ENCODE results near the gene FUT2. TPM values are rescaled to one million over a fixed set of nuclear protein-coding genes. Genes with fewer than 3 reads are reported as not detected.

The FUT2 gene
- total RNA-seq, 1 donor from 2014 or later = not detected

DNA sequence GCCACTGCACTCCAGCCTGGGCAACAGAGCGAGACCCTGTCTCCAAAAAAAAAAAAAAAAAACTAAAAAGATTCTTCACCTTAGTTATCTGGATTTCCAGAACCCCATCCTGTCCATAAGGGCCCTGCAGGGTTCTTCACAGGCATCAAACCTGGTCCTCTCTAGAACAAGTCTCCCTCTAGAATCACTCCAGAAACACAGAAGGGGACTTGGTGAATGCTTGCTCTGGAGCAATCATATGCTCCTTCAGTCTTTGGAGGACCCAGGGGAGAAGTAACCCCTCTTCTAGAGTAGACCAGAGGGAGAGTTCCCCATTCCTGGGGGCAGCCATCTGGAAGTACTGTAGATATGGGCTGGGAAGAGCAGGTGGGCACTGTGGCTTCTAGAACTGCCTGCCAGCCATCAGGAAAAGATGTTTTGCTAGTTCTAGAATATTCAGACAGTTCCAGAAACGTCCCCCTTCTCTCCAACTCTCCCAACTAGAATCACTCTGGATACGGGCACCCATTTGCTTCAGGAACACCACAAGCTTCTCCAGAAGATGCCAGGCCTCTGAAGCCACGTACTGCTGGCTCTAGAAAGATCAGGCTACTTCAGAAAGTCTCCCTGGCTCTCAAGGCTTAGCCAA lies 53.9 kb downstream of the FUT2 start:
- intact Hi-C loops (cut with micrococcal nuclease) = loop anchor here (5.0 kb wide), 2 partner anchors 237 to 378 kb away; partner anchors contain the start of gene LMTK3

DNA sequence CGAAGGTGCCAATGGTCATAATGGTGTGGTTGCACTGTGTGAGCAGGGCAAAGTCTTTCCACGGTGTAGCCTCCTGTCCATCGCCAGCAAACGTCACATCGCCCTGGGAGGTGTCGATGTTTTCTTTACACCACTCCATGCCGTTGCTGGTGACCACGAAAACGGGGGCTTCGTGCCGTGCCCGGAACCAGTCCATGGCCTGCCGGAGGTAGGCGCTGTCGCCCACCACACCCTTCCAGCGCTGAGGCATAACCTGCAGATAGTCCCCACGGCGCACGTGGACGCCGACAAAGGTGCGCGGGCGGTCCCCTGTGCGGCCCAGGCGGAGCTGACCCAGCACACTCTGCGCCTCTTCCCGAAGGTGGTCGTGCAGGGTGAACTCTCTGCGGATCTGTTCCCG lies 54.6 kb downstream of the FUT2 start:
- intact Hi-C loops (cut with micrococcal nuclease) = no loop called here

DNA sequence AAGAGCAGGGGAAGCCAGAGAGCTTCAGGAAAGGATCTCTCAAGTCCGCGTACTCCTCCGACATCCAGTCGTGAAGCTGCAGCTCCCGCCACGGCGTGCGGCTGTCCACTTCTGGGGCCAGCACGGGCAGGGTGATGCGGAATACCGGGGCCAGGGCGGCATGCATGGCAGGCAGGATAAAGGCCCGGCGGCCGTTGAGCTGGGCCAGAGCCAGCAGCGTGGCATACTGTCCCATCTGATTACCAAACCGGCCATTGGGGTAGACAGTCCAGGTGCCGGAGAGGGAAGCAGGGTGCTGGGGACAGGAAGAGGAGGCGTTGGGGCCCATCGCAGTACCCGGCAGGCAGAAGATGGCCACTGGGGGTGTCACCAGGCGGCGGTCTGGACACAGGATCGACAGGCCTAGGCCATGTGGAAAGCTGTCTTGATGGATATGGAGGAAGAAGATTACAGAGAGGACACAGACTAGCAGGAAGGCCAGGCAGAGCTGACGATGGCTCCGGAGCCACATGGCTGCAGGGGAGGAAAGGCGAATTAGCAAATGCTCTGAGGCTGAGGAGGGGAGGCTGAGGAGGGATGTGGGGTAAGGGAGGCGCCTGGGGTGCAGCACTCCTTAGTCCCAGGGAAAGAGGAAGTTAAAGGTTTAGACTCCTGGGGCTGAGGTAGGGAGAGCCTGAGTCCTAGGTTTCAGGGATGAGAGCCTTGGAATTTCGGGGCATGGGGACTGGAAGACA lies 55.2 kb downstream of the FUT2 start:
- intact Hi-C loops (cut with micrococcal nuclease) = no loop called here

- intact Hi-C loops (cut with micrococcal nuclease) = no loop called here
Observed at GRCh38 chr19:48751845-48752495, 56.2 kb downstream of the FUT2 start.

DNA sequence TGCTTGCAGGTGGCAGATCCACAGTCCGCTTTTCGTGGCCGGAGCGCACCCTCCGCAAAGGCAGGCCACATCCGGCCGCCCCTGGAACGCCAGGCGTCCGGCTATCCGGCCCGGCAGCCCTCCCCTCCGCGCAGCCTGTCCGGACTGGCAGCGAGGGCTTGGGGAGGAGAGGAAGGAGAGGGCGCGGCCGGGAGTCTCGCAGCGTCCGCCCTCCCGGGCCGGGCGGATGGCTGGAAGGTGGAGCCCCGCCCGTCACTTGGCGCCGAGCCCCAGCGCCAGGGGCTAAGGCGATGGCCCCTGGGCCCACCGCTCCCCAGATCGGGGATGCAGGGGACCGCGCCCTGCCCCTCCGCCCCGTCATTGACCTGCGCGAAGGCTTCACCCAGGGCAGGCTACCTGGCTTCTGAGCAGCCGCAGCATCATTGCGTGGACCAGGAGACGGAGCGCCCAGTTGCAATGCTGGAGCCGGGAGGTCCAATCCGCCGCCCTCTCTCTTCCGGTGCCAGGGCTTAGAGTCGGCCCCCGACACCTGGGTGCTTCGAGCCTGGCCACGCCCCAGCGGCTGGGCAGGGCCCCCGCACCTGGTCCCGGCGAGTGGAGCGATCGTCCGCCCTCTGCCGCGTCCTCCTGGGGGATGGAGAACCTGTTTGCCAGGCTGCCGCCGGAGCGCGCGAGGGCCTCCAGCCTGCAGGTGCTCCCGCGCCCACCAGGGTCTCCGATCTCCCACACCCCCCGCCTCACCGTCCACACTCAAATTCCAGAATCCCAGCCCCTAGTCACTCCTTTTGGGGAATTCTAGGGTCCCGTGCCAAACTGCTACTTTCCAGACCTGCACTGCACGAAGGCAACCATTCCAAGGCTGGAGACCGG lies 57.0 kb downstream of the FUT2 start, which contains the start of gene FUT1:
Gene FUT1 (minus strand): TSS at position 146 of the 870 bp plus-strand sequence. CDS start 1,360 bp downstream, outside the sequence.
- intact Hi-C loops (cut with micrococcal nuclease) = no loop called here

DNA sequence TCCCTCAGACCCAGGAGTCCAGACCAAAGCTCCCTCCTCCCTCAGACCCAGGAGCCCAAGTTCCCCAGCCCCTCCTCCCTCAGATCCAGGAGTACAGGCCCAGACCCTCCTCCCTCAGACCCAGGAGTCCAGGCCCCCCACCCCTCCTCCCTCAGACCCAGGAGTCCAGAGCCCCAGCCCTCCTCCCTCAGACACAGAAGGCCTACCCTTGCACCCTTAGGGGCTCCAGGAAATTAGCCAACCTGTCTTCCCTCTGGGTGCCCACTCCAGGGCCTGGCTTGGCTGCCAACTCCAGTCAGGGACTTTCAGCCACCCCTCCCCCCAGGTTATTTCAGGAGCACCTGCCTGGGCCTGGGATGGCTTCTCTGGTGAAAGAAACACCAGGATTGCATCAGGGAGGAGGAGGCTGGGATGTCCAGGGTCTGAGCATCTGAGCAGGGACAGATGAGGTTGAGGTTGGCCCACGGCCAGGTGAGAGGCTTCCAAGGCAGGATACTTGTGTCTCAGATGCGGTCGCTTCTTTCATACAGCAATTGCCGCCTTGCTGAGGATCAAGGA lies 59.4 kb downstream of the FUT2 start, which contains the start of gene FGF21:
Gene FGF21 (plus strand): TSS at position 441 of the 558 bp plus-strand sequence. CDS start 713 bp downstream, outside the sequence.
- intact Hi-C loops (cut with micrococcal nuclease) = no loop called here

Other genes with a start within 250 kb of the FUT2 start
- 45.8 and 52.1 TPM in 2 replicates for gene GRWD1, start 250.0 kb upstream of the FUT2 start, total RNA-seq
- gene KCNJ14, start 240.4 kb upstream of the FUT2 start, total RNA-seq = 1.5 and 1.8 TPM in 2 replicates
- gene CYTH2, start 226.6 kb upstream of the FUT2 start, total RNA-seq = 48.1 and 49.0 TPM in 2 replicates
- 4.5 and 5.0 TPM in 2 replicates for gene LMTK3, start 184.1 kb upstream of the FUT2 start, total RNA-seq
- 0.29 and 0.32 TPM in 2 replicates for gene SULT2B1, start 143.8 kb upstream of the FUT2 start, total RNA-seq
- gene SPACA4, start 89.2 kb upstream of the FUT2 start, total RNA-seq = not detected in 2 replicates
- 2.8 and 3.1 TPM in 2 replicates for gene FAM83E, start 80.9 kb upstream of the FUT2 start, total RNA-seq
- gene RPL18, start 76.8 kb upstream of the FUT2 start, total RNA-seq = 1,358 and 1,391 TPM in 2 replicates
- 32.7 and 41.5 TPM in 2 replicates for gene SPHK2, start 76.5 kb upstream of the FUT2 start, total RNA-seq
- gene DBP, start 58.6 kb upstream of the FUT2 start, total RNA-seq = 6.4 and 8.0 TPM in 2 replicates
- gene CA11, start 49.8 kb upstream of the FUT2 start, total RNA-seq = 6.6 and 8.8 TPM in 2 replicates
- 0.51 and 0.81 TPM in 2 replicates for gene NTN5, start 23.0 kb upstream of the FUT2 start, total RNA-seq
- gene MAMSTR, start 23.8 kb downstream of the FUT2 start, total RNA-seq = 1.4 and 1.6 TPM in 2 replicates
- 0.10 and 0.15 TPM in 2 replicates for gene RASIP1, start 44.6 kb downstream of the FUT2 start, total RNA-seq
- gene IZUMO1, start 50.9 kb downstream of the FUT2 start, total RNA-seq = not detected in 2 replicates
- gene FUT1, start 56.7 kb downstream of the FUT2 start, total RNA-seq = 0.29 and 0.54 TPM in 2 replicates
- gene FGF21, start 59.6 kb downstream of the FUT2 start, total RNA-seq = not detected in 2 replicates
- 55.1 and 56.3 TPM in 2 replicates for gene BCAT2, start 115.1 kb downstream of the FUT2 start, total RNA-seq
- gene HSD17B14, start 140.5 kb downstream of the FUT2 start, total RNA-seq = 1.3 TPM in 2 replicates
- 1.3 and 3.2 TPM in 2 replicates for gene PLEKHA4, start 172.6 kb downstream of the FUT2 start, total RNA-seq
- gene PPP1R15A, start 176.4 kb downstream of the FUT2 start, total RNA-seq = 37.9 and 38.1 TPM in 2 replicates
- not detected in 2 replicates for gene TULP2, start 202.8 kb downstream of the FUT2 start, total RNA-seq
- gene NUCB1, start 204.3 kb downstream of the FUT2 start, total RNA-seq = 273 and 277 TPM in 2 replicates
- 0.34 TPM in 1 of 2 replicates, not detected in the other for gene DHDH, start 237.7 kb downstream of the FUT2 start, total RNA-seq

Data from T-helper 1 cell treated with Interleukin-12 subunit alpha and Interleukin-12 subunit beta and Interleukin-4 antibody, amounts not matched to agents 30 ng/mL and 1 ng/mL, for 36 hours (primary cell).